SK-N-SH (cell line): ENCODE results near the gene SLC49A3.
"Not testable (repeated sequence)": the region's sequence is repeated elsewhere in the genome, so short reads cannot be mapped to it uniquely, and the experiment has no call there.

Experiments used
- EZH2phosphoT487 ChIP-seq: fragments of 200-600 bp; sonication (generic); IDR thresholded peaks from 2 replicates; pipeline ENCODE4 v1.6.1; 2017; ENCODE audit warnings: low read depth, mixed run types, mild to moderate bottlenecking, antibody characterized with exemption, moderate library complexity, borderline replicate concordance
- GATA2 ChIP-seq: sonication (generic); formaldehyde crosslinking; IDR thresholded peaks from 2 replicates; pipeline ENCODE4 v1.5.0; 2020; ENCODE audit warnings: mild to moderate bottlenecking, missing genetic modification reagents
- MEF2A ChIP-seq: IDR thresholded peaks from 2 replicates; pipeline ENCODE4 v1.4.0; 2012; ENCODE audit warnings: low read depth, borderline replicate concordance
- NFIC ChIP-seq: IDR thresholded peaks from 2 replicates; pipeline ENCODE4 v1.4.0; 2012; ENCODE audit warnings: borderline replicate concordance
- NRF1 ChIP-seq: IDR thresholded peaks from 2 replicates; pipeline ENCODE4 v1.6.1; 2012; ENCODE audit warnings: low read depth, mild to moderate bottlenecking, low read length
- POLR2AphosphoS5 ChIP-seq: IDR thresholded peaks from 2 replicates; pipeline ENCODE4 v1.6.1; 2012; ENCODE audit warnings: low read depth, low read length
- RAD21 ChIP-seq: IDR thresholded peaks from 2 replicates; pipeline ENCODE4 v1.6.1; 2012; ENCODE audit warnings: mild to moderate bottlenecking, low read length
- YY1 ChIP-seq: IDR thresholded peaks from 2 replicates; pipeline ENCODE4 v1.4.0; 2012; ENCODE audit warnings: low read depth, mild to moderate bottlenecking
- TF ChIP-seq, protein P1 (sequence below): IDR thresholded peaks from 2 replicates; pipeline ENCODE4 v1.4.0; 2012; ENCODE audit warnings: low read depth
- TF ChIP-seq, protein P2 (sequence below): IDR thresholded peaks from 2 replicates; pipeline ENCODE4 v1.4.0; 2012; ENCODE audit warnings: low read depth, borderline replicate concordance
- TF ChIP-seq, protein P3 (sequence below): fragments of 200-600 bp; sonication (generic); IDR thresholded peaks from 2 replicates; pipeline ENCODE4 v1.6.1; 2017; ENCODE audit warnings: antibody characterized with exemption, mild to moderate bottlenecking, moderate library complexity
- TF ChIP-seq, protein P4 (sequence below): IDR thresholded peaks from 2 replicates; pipeline ENCODE4 v1.6.1; 2012; ENCODE audit warnings: mild to moderate bottlenecking, low read depth, low read length, moderate library complexity

DNA sequence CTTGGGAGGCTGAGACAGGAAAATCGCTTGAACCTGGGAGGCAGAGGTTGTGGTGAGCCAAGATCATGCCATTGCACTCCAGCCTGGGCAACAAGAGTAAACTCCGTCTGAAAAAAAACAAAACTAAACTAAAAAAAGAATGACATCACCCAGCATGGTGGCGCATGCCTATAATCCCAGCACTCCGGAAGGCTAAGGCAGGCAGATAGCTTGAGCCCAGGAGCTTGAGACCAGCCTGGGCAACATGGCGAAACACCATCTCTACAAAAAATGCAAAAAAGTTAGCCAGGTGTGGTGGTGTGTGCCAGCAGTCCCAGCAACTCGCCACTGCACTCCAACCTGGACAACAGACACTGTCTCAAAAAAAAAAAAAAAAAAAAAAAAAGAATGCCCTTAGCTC is 46.6 kb downstream of the SLC49A3 start:
- TF ChIP-seq, protein P1, sequence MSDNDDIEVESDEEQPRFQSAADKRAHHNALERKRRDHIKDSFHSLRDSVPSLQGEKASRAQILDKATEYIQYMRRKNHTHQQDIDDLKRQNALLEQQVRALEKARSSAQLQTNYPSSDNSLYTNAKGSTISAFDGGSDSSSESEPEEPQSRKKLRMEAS, result not testable (repeated sequence)
- TF ChIP-seq, protein P2, sequence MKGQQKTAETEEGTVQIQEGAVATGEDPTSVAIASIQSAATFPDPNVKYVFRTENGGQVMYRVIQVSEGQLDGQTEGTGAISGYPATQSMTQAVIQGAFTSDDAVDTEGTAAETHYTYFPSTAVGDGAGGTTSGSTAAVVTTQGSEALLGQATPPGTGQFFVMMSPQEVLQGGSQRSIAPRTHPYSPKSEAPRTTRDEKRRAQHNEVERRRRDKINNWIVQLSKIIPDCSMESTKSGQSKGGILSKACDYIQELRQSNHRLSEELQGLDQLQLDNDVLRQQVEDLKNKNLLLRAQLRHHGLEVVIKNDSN, result not testable (repeated sequence)
- TF ChIP-seq, protein P3, sequence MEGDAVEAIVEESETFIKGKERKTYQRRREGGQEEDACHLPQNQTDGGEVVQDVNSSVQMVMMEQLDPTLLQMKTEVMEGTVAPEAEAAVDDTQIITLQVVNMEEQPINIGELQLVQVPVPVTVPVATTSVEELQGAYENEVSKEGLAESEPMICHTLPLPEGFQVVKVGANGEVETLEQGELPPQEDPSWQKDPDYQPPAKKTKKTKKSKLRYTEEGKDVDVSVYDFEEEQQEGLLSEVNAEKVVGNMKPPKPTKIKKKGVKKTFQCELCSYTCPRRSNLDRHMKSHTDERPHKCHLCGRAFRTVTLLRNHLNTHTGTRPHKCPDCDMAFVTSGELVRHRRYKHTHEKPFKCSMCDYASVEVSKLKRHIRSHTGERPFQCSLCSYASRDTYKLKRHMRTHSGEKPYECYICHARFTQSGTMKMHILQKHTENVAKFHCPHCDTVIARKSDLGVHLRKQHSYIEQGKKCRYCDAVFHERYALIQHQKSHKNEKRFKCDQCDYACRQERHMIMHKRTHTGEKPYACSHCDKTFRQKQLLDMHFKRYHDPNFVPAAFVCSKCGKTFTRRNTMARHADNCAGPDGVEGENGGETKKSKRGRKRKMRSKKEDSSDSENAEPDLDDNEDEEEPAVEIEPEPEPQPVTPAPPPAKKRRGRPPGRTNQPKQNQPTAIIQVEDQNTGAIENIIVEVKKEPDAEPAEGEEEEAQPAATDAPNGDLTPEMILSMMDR, result not testable (repeated sequence)
- TF ChIP-seq EZH2phosphoT487; NFIC; MEF2A; YY1; GATA2 (CRISPR knock-in tag); POLR2AphosphoS5; NRF1; RAD21: not testable (repeated sequence)
- TF ChIP-seq, protein P4, sequence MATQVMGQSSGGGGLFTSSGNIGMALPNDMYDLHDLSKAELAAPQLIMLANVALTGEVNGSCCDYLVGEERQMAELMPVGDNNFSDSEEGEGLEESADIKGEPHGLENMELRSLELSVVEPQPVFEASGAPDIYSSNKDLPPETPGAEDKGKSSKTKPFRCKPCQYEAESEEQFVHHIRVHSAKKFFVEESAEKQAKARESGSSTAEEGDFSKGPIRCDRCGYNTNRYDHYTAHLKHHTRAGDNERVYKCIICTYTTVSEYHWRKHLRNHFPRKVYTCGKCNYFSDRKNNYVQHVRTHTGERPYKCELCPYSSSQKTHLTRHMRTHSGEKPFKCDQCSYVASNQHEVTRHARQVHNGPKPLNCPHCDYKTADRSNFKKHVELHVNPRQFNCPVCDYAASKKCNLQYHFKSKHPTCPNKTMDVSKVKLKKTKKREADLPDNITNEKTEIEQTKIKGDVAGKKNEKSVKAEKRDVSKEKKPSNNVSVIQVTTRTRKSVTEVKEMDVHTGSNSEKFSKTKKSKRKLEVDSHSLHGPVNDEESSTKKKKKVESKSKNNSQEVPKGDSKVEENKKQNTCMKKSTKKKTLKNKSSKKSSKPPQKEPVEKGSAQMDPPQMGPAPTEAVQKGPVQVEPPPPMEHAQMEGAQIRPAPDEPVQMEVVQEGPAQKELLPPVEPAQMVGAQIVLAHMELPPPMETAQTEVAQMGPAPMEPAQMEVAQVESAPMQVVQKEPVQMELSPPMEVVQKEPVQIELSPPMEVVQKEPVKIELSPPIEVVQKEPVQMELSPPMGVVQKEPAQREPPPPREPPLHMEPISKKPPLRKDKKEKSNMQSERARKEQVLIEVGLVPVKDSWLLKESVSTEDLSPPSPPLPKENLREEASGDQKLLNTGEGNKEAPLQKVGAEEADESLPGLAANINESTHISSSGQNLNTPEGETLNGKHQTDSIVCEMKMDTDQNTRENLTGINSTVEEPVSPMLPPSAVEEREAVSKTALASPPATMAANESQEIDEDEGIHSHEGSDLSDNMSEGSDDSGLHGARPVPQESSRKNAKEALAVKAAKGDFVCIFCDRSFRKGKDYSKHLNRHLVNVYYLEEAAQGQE, result not testable (repeated sequence)
